Mesendoderm (in vitro differentiated cells): ENCODE measurements around the gene SORCS2.

Source experiments
- DNase-seq: peaks from one replicate; pipeline ENCODE4 v3.0.0; 2013
- H2AK5ac ChIP-seq: 2 replicates; pipeline ENCODE4 v1.6.1; 2013; ENCODE audit warnings: low read length, inconsistent platforms
- H2BK120ac ChIP-seq: 2 replicates; pipeline ENCODE4 v1.6.1; 2013; ENCODE audit warnings: low read depth, mild to moderate bottlenecking, low read length, moderate library complexity, mixed read lengths
- H2BK15ac ChIP-seq: replicated peaks from 2 replicates; pipeline ENCODE4 v1.6.1; 2013; ENCODE audit warnings: low read depth, mild to moderate bottlenecking, moderate library complexity
- H2BK5ac ChIP-seq: 2 replicates; pipeline ENCODE4 v1.6.1; 2013; ENCODE audit warnings: low read length, inconsistent platforms
- H3K18ac ChIP-seq: 2 replicates; pipeline ENCODE4 v1.6.1; 2013; ENCODE audit warnings: mild to moderate bottlenecking, low read length, mixed read lengths
- H3K23ac ChIP-seq: one replicate; pipeline ENCODE4 v1.6.1; 2013; ENCODE audit warnings: low read length
- H3K27ac ChIP-seq: 2 replicates; pipeline ENCODE4 v1.5.1; 2013; ENCODE audit warnings: low read depth, mild to moderate bottlenecking, inconsistent platforms, low read length, moderate library complexity
- H3K27me3 ChIP-seq: 2 replicates; pipeline ENCODE4 v1.6.1; 2013; ENCODE audit warnings: low read length, control low read depth, mild to moderate bottlenecking, inconsistent platforms; ENCODE audit not compliant: insufficient read depth, poor library complexity
- H3K36me3 ChIP-seq: 2 replicates; pipeline ENCODE4 v1.6.1; 2013; ENCODE audit warnings: low read length, inconsistent platforms; ENCODE audit not compliant: control insufficient read depth, insufficient read depth
- H3K4ac ChIP-seq: one replicate; pipeline ENCODE4 v1.6.1; 2013; ENCODE audit warnings: low read depth, mild to moderate bottlenecking, low read length, moderate library complexity
- H3K4me1 ChIP-seq: 2 replicates; pipeline ENCODE4 v1.6.1; 2013; ENCODE audit warnings: low read depth, low read length, inconsistent platforms; ENCODE audit not compliant: control insufficient read depth
- H3K4me2 ChIP-seq: 2 replicates; pipeline ENCODE4 v1.6.1; 2013; ENCODE audit warnings: low read length
- H3K4me3 ChIP-seq: 2 replicates; pipeline ENCODE4 v1.5.1; 2013; ENCODE audit warnings: mild to moderate bottlenecking, low read length
- H3K56ac ChIP-seq: one replicate; pipeline ENCODE4 v1.6.1; 2013; ENCODE audit warnings: low read length
- H3K79me1 ChIP-seq: 2 replicates; pipeline ENCODE4 v1.6.1; 2013; ENCODE audit warnings: low read length, inconsistent platforms
- H3K79me2 ChIP-seq: 2 replicates; pipeline ENCODE4 v1.6.1; 2013; ENCODE audit warnings: mild to moderate bottlenecking, low read length; ENCODE audit not compliant: control insufficient read depth, insufficient read depth
- H3K9ac ChIP-seq: 2 replicates; pipeline ENCODE4 v1.6.1; 2013; ENCODE audit warnings: low read length, inconsistent platforms
- H4K5ac ChIP-seq: one replicate; pipeline ENCODE4 v1.6.1; 2013; ENCODE audit warnings: low read length
- H4K8ac ChIP-seq: one replicate; pipeline ENCODE4 v1.6.1; 2013; ENCODE audit warnings: low read depth, mild to moderate bottlenecking, control low read depth, low read length, moderate library complexity
- WGBS: extraction: QIAGEN DNeasy Blood & Tissue Kit; methylation state at CpG from one replicate; pipeline ENCODE4 v1.1.7; 2013; ENCODE audit warnings: low lambda C conversion rate, missing lambda C conversion rate; ENCODE audit not compliant: insufficient coverage; ENCODE audit errors: extremely low coverage; 5-methylcytosine and 5-hydroxymethylcytosine counted together

SORCS2 gene

GRCh38 chr4:7634661-7635251 lies 442.4 kb downstream of the SORCS2 start:
- Histone ChIP-seq H3K79me1 (no peaks in the 10 kb centered on the region), H3K79me2 (no peaks in the 10 kb centered on the region), H3K4me2 (no peak overlapping the region), H4K8ac (no peak overlapping the region), H3K4me1 (no peaks in the 10 kb centered on the region), H3K27ac (no peak overlapping the region), H3K4ac (no peak overlapping the region), H2AK5ac (no peak overlapping the region), H3K4me3 (no peak overlapping the region), H3K18ac (no peak overlapping the region), H2BK5ac (no peak overlapping the region), H3K56ac (no peak overlapping the region), H4K5ac (no peak overlapping the region), H3K27me3 (no peaks in the 10 kb centered on the region), H2BK120ac (no peak overlapping the region), H3K9ac (no peak overlapping the region), H3K23ac (no peak overlapping the region), H3K36me3 (no peaks in the 10 kb centered on the region), H2BK15ac (no peak overlapping the region)
- no CpG with 5 or more reads among the region's 12 CpGs for WGBS
- DNase-seq: no peak

- Histone ChIP-seq H2AK5ac (no peak overlapping the region), H3K18ac (no peak overlapping the region), H3K79me2 (no peaks in the 10 kb centered on the region), H3K27ac (no peak overlapping the region), H3K4me3 (no peak overlapping the region), H3K23ac (no peak overlapping the region), H2BK120ac (no peak overlapping the region), H4K5ac (no peak overlapping the region), H3K4me2 (no peak overlapping the region), H4K8ac (no peak overlapping the region), H3K27me3 (no peaks in the 10 kb centered on the region), H2BK15ac (no peak overlapping the region), H3K36me3 (no peaks in the 10 kb centered on the region), H2BK5ac (no peak overlapping the region), H3K4ac (no peak overlapping the region), H3K9ac (no peak overlapping the region), H3K56ac (no peak overlapping the region), H3K4me1 (no peaks in the 10 kb centered on the region), H3K79me1 (no peaks in the 10 kb centered on the region)
- DNase-seq: no peak
- WGBS: no CpG with 5 or more reads among the region's 25 CpGs
Measured at GRCh38 chr4:7635445-7636239, 443.3 kb downstream of the SORCS2 start.

- no peak overlapping the region for H3K4me3 ChIP-seq
- H2AK5ac ChIP-seq: no peak overlapping the region
- H4K5ac ChIP-seq: no peak overlapping the region
- H3K36me3 ChIP-seq: no peaks in the 10 kb centered on the region
- H3K56ac ChIP-seq: no peak overlapping the region
- H3K4me1 ChIP-seq: no peaks in the 10 kb centered on the region
- no peak overlapping the region for H2BK5ac ChIP-seq
- no CpG with 5 or more reads among the region's 12 CpGs for WGBS
- H3K79me1 ChIP-seq: no peaks in the 10 kb centered on the region
- H3K9ac ChIP-seq: no peak overlapping the region
- H3K4me2 ChIP-seq: no peak overlapping the region
- no peak overlapping the region for H4K8ac ChIP-seq
- no peak overlapping the region for H3K27ac ChIP-seq
- H3K23ac ChIP-seq: no peak overlapping the region
- H3K27me3 ChIP-seq: no peaks in the 10 kb centered on the region
- H2BK120ac ChIP-seq: no peak overlapping the region
- no peak overlapping the region for H2BK15ac ChIP-seq
- no peaks in the 10 kb centered on the region for H3K79me2 ChIP-seq
- no peak for DNase-seq
- no peak overlapping the region for H3K4ac ChIP-seq
- no peak overlapping the region for H3K18ac ChIP-seq
Measured at GRCh38 chr4:7636240-7636508, 443.8 kb downstream of the SORCS2 start.

- Histone ChIP-seq H3K4me2 (no peak overlapping the region), H3K4ac (no peak overlapping the region), H4K5ac (no peak overlapping the region), H3K27me3 (no peaks in the 10 kb centered on the region), H2BK120ac (no peak overlapping the region), H3K27ac (no peak overlapping the region), H3K56ac (no peak overlapping the region), H2BK15ac (no peak overlapping the region), H3K9ac (no peak overlapping the region), H3K18ac (no peak overlapping the region), H3K4me3 (no peak overlapping the region), H3K79me1 (no peaks in the 10 kb centered on the region), H3K36me3 (no peaks in the 10 kb centered on the region), H2AK5ac (no peak overlapping the region), H4K8ac (no peak overlapping the region), H3K23ac (no peak overlapping the region), H3K79me2 (no peaks in the 10 kb centered on the region), H3K4me1 (no peaks in the 10 kb centered on the region), H2BK5ac (no peak overlapping the region)
- DNase-seq: no peak
- WGBS: no CpG with 5 or more reads among the region's 13 CpGs
Measured at GRCh38 chr4:7637139-7637538, 444.8 kb downstream of the SORCS2 start.

GRCh38 chr4:7637971-7638370 lies 445.6 kb downstream of the SORCS2 start:
- no CpG with 5 or more reads among the region's 11 CpGs for WGBS
- Histone ChIP-seq H3K56ac (no peak overlapping the region), H4K8ac (no peak overlapping the region), H3K27ac (no peak overlapping the region), H3K9ac (no peak overlapping the region), H2BK5ac (no peak overlapping the region), H3K4me2 (no peak overlapping the region), H4K5ac (no peak overlapping the region), H3K4me1 (no peaks in the 10 kb centered on the region), H3K27me3 (no peaks in the 10 kb centered on the region), H2BK15ac (no peak overlapping the region), H3K79me2 (no peaks in the 10 kb centered on the region), H3K4ac (no peak overlapping the region), H2AK5ac (no peak overlapping the region), H3K23ac (no peak overlapping the region), H3K36me3 (no peaks in the 10 kb centered on the region), H2BK120ac (no peak overlapping the region), H3K4me3 (no peak overlapping the region), H3K18ac (no peak overlapping the region), H3K79me1 (no peaks in the 10 kb centered on the region)
- no peak for DNase-seq

GRCh38 chr4:7638489-7638888 lies 446.2 kb downstream of the SORCS2 start:
- DNase-seq: no peak
- Histone ChIP-seq H2BK120ac (no peak overlapping the region), H3K9ac (no peak overlapping the region), H3K23ac (no peak overlapping the region), H3K27me3 (no peaks in the 10 kb centered on the region), H2BK15ac (no peak overlapping the region), H3K4ac (no peak overlapping the region), H3K27ac (no peak overlapping the region), H3K79me1 (no peaks in the 10 kb centered on the region), H4K5ac (no peak overlapping the region), H2AK5ac (no peak overlapping the region), H3K4me1 (no peaks in the 10 kb centered on the region), H4K8ac (no peak overlapping the region), H3K36me3 (no peaks in the 10 kb centered on the region), H2BK5ac (no peak overlapping the region), H3K18ac (no peak overlapping the region), H3K4me3 (no peak overlapping the region), H3K4me2 (no peak overlapping the region), H3K56ac (no peak overlapping the region), H3K79me2 (no peaks in the 10 kb centered on the region)
- no CpG with 5 or more reads among the region's 12 CpGs for WGBS
